ENCODE results near the gene SUSD4.

SUSD4 gene

DNA sequence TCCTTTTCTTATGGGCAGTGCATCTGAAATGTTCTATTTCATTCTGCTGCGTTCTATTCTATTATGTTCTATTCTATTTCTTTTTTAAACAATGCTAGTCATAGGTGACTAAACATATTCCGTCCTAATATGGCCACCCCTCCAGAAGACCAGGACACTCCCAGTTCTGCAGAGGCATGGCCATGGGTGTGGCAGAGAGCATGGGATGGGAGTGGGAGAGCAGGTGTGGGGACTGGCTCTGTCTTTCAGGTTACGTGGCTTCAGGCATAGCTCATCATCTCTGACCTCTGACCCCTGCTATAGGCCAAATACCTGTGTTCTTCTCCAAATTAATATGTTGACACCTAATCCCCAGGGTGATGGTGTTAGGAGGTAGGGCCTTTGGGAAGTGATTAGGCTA lies 187.5 kb downstream of the SUSD4 start:
- DNase-seq = no peak

DNA sequence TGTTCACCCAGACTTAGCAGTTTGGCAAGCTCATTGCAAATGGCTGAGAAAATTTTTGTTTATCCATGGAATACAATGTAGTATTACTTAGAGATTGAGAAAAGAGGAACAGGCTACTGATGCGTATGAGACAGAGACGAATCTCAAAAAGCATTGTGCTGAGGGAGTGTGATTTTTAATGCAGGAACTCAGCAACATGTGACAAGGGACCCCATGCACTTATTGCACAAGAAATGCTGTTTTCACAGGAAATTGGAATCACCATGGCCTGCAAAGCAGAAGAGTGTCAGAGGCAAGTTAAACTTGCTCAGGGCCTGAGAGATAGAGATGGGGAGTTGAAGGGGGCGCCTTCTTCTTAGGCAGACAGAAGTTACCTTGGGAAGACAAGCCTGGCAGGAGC lies 188.3 kb downstream of the SUSD4 start:
- no peak for DNase-seq

DNA sequence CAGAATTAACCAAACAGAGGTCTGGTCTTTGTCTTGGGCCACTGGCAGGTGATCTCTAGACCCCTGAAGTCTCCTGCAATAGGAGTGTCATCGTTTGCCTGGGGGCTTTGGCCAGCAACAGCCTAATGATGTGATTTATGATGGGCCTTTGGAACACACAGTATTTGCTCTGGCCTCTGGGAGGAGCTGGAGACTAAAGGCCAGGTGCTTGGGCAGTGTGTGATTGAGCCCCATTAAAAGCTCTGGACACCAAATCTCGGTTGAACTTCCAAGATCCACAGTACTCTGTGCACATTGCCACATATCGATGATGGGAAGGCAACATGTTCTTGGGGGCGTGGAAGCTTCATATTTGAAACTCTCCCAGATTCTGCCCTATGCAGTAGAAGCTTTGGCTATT lies 188.9 kb downstream of the SUSD4 start:
- peak; percentile 33 to 56 for DNase-seq

All from NCI-H524 (cell line).